ENCODE results near the gene RNF20. TPM values are rescaled to one million over a fixed set of nuclear protein-coding genes. Genes with fewer than 3 reads are reported as not detected.
A peak's percentile ranks its signal among the peaks of the same experiment; 100 is the strongest.

Gene RNF20
- total and polyA plus RNA-seq, 12 donors = 13.2 to 64.4 (median 54.6) TPM

DNA sequence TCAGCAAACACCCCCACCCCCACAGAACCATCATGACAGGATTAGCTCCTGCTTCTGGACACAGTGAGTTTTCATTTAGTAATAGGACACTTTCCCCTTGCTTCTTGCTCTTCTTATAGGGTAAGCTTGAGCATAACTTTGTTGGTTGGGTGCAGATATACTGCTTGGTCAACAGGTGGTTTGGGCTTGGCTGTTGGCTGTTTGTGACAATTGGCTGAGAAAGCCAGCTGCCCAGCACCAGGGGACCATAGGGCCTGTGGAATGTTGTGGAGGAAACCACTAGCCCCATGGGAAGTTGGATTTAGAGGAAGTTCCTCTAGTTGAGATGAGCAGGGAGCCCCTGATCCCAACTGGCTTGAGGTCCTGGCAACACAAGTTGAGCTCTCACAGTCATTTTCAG lies 30.6 kb downstream of the RNF20 start:
- H3K36me3 ChIP-seq = peaks cover 0 to 100% (median 48%) of the 10 kb centered on the region in 9 donors
- DNase-seq = no peak
- no peaks in the 10 kb centered on the region for H3K27me3 ChIP-seq
- ATAC-seq = no peak
- TF ChIP-seq, protein P1, sequence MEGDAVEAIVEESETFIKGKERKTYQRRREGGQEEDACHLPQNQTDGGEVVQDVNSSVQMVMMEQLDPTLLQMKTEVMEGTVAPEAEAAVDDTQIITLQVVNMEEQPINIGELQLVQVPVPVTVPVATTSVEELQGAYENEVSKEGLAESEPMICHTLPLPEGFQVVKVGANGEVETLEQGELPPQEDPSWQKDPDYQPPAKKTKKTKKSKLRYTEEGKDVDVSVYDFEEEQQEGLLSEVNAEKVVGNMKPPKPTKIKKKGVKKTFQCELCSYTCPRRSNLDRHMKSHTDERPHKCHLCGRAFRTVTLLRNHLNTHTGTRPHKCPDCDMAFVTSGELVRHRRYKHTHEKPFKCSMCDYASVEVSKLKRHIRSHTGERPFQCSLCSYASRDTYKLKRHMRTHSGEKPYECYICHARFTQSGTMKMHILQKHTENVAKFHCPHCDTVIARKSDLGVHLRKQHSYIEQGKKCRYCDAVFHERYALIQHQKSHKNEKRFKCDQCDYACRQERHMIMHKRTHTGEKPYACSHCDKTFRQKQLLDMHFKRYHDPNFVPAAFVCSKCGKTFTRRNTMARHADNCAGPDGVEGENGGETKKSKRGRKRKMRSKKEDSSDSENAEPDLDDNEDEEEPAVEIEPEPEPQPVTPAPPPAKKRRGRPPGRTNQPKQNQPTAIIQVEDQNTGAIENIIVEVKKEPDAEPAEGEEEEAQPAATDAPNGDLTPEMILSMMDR (IDR thresholded peaks at IDR 0.05) = no peak
- H3K4me3 ChIP-seq = no peak overlapping the region
- H3K9me3 ChIP-seq = peaks cover 0 to 7% (median 0%) of the 10 kb centered on the region in 11 donors
- no peaks in the 10 kb centered on the region for H3K4me1 ChIP-seq
- no peak overlapping the region for H3K27ac ChIP-seq
- intact Hi-C loops (cut with DNase I) = no loop called here

DNA sequence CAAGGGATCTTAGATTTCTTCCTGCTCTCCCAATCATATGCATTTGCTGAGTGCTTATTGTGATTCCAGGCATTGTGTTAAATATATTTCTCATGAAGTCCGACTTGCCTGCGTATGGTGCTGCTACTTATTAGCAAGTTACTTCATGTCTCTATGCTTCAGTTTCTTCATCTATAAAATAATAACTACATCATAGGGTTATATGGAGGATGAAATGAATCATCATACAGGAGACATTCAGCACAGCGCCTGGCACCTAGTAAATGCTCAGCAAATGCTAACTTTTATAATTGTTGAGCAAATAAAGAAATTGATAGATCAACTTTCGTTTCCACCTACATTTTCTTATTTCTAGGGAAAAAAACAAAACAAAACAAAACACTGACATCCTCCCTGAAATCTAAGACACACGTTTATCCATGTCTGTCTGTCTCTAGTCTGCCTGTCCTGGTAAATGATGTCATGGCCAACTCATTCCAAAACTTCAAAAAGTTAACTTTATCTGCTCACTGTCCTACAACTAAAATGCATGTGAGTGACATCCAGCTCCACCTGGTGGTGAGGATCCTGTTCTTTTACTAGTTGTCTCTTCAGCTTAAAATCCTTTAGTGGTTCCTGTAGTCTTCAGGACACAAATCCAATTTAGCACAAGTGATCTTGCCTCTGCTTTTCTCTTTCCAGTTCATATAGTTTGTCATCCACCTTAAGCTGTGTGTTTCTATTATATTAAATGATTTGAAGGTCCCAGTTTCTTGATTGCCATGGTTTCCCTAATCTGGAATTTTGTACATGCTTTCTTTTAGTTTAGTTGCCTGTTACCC lies 33.5 kb downstream of the RNF20 start:
- H3K4me1 ChIP-seq = peaks cover 0 to 10% (median 0%) of the 10 kb centered on the region in 9 donors
- no peaks in the 10 kb centered on the region for H3K9me3 ChIP-seq
- H3K27me3 ChIP-seq = no peaks in the 10 kb centered on the region
- H3K4me3 ChIP-seq = no peak overlapping the region
- intact Hi-C loops (cut with DNase I) = no loop called here
- ATAC-seq (no peak), DNase-seq (no peak)
- H3K27ac ChIP-seq = no peak overlapping the region
- H3K36me3 ChIP-seq = peaks cover 0 to 85% (median 32%) of the 10 kb centered on the region in 9 donors
- WGBS, 2 donors = 85% methylated on average over 5 of the region's 5 CpGs
- TF ChIP-seq, protein P1 (IDR thresholded peaks at IDR 0.05) = peak in 7 of 9 donors; percentile 8 to 45 (median 40)

GRCh38 chr9:101567725-101568350 lies 34.2 kb downstream of the RNF20 start:
- H3K4me1 ChIP-seq = peaks cover 0 to 10% (median 0%) of the 10 kb centered on the region in 9 donors
- no peak for DNase-seq
- H3K27ac ChIP-seq = no peak overlapping the region
- no peak overlapping the region for H3K4me3 ChIP-seq
- intact Hi-C loops (cut with DNase I) = no loop called here
- no peaks in the 10 kb centered on the region for H3K27me3 ChIP-seq
- peaks cover 0 to 80% (median 26%) of the 10 kb centered on the region in 9 donors for H3K36me3 ChIP-seq
- 94 to 96% methylated on average over 3 of the region's 3 CpGs for WGBS, 2 donors
- ATAC-seq = no peak
- TF ChIP-seq, protein P1 (IDR thresholded peaks at IDR 0.05) = no peak
- H3K9me3 ChIP-seq = no peaks in the 10 kb centered on the region

DNA sequence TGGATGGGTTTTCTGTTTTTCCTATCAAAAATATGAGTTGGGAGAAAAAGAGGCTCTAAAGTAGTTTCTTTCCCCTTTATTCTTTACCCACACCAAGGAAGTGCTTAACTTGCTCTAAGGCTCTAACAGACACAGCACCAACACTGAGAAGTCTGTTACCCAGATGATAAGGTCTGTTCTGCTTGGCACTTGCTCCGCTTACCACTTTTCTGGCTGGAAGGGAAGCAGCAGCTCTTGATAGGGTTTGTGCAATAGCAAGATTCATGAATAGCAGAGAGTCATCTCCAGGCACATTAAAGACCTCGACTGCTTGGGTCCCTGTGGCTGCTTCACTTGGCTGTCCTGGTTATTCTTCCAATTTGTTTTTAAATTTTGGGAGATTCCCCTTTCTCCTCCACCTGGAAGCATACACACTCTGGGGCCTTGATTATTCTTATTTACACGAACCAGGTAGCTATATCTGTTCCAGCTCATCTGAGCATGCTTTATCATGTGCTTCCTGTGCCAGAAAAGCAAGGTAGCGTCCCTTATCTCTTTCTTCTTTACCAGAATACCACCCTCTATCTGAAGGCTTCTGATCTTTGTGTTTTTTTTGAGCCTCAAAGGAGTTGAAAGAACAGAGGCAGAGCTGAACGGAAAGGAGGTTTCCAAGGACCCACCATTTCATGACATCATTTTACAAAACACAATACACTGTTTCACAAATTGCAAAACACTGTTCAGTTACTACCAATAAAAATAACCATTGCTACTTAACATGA lies 36.3 kb downstream of the RNF20 start:
- peaks cover 0 to 10% (median 0%) of the 10 kb centered on the region in 9 donors for H3K4me1 ChIP-seq
- 53 to 62% methylated on average over 5 of the region's 5 CpGs for WGBS, 2 donors
- no peak overlapping the region for H3K4me3 ChIP-seq
- TF ChIP-seq, protein P1 (IDR thresholded peaks at IDR 0.05) = no peak
- DNase-seq (no peak), ATAC-seq (peak in 4 of 8 donors; percentile 21 to 79 (median 52))
- H3K9me3 ChIP-seq = no peaks in the 10 kb centered on the region
- no peak overlapping the region for H3K27ac ChIP-seq
- H3K36me3 ChIP-seq = peaks cover 0 to 59% (median 12%) of the 10 kb centered on the region in 9 donors
- no peaks in the 10 kb centered on the region for H3K27me3 ChIP-seq
- intact Hi-C loops (cut with DNase I) = no loop called here

Data from heart right ventricle (tissue), 16 donors.